MM.1S (cell line): ENCODE data around the gene AHCTF1.
A peak's percentile ranks its signal among the peaks of the same experiment; 100 is the strongest.
"Not testable (repeated sequence)": the region's sequence is repeated elsewhere in the genome, so short reads cannot be mapped to it uniquely, and the experiment has no call there.

Source experiments
- DNase-seq: peaks from one replicate; pipeline ENCODE4 v3.0.0-alpha.2; 2015
- H2AFZ ChIP-seq: fragments of 300-600 bp; sonication (generic); 2 replicates; pipeline ENCODE4 v1.6.0; 2016; ENCODE audit warnings: antibody characterized with exemption, low read length
- H3F3A ChIP-seq: fragments of 300-600 bp; sonication (generic); 2 replicates; pipeline ENCODE4 v1.6.1; 2016; ENCODE audit warnings: mild to moderate bottlenecking, antibody characterized with exemption, low read length, moderate library complexity, mixed read lengths; ENCODE audit not compliant: insufficient read depth
- H3K27ac ChIP-seq: fragments of 300-600 bp; sonication (generic); 2 replicates; pipeline ENCODE4 v1.5.1; 2016; ENCODE audit warnings: mild to moderate bottlenecking, low read length
- H3K27me3 ChIP-seq: fragments of 300-600 bp; sonication (generic); replicated peaks from 2 replicates; pipeline ENCODE4 v1.6.0; 2016; ENCODE audit warnings: low read length; ENCODE audit not compliant: insufficient read depth
- H3K36me3 ChIP-seq: fragments of 300-600 bp; sonication (generic); replicated peaks from 2 replicates; pipeline ENCODE4 v1.6.1; 2016; ENCODE audit warnings: mild to moderate bottlenecking, low read length, mixed read lengths; ENCODE audit not compliant: insufficient read depth
- H3K4me1 ChIP-seq: fragments of 300-600 bp; sonication (generic); 2 replicates; pipeline ENCODE4 v1.6.1; 2016; ENCODE audit warnings: low read length, mixed read lengths
- H3K4me2 ChIP-seq: fragments of 300-600 bp; sonication (generic); 2 replicates; pipeline ENCODE4 v1.6.0; 2016; ENCODE audit warnings: low read depth, low read length
- H3K4me3 ChIP-seq: fragments of 300-600 bp; sonication (generic); 2 replicates; pipeline ENCODE4 v1.5.1; 2016; ENCODE audit warnings: low read length, mixed read lengths
- H3K79me2 ChIP-seq: fragments of 300-600 bp; sonication (generic); 2 replicates; pipeline ENCODE4 v1.6.1; 2016; ENCODE audit warnings: mixed run types, low read length, mixed read lengths
- H3K9ac ChIP-seq: fragments of 300-600 bp; sonication (generic); 2 replicates; pipeline ENCODE4 v1.6.1; 2016; ENCODE audit warnings: low read length, mixed read lengths
- H3K9me2 ChIP-seq: fragments of 300-600 bp; sonication (generic); replicated peaks from 2 replicates; pipeline ENCODE4 v1.6.1; 2016; ENCODE audit warnings: mild to moderate bottlenecking, low read length, mixed read lengths; ENCODE audit not compliant: insufficient read depth
- H3K9me3 ChIP-seq: fragments of 300-600 bp; sonication (generic); replicated peaks from 2 replicates; pipeline ENCODE4 v1.6.1; 2016; ENCODE audit warnings: mild to moderate bottlenecking, low read length, mixed read lengths; ENCODE audit not compliant: insufficient read depth
- H4K20me1 ChIP-seq: fragments of 300-600 bp; sonication (generic); 2 replicates; pipeline ENCODE4 v1.6.1; 2016; ENCODE audit warnings: mild to moderate bottlenecking, low read length, moderate library complexity, mixed read lengths; ENCODE audit not compliant: insufficient read depth
- CTCF ChIP-seq: fragments of 300-600 bp; sonication (generic); IDR thresholded peaks from 2 replicates; pipeline ENCODE4 v1.5.1; 2016; ENCODE audit warnings: antibody characterized with exemption, low read length, mixed read lengths
- EZH2 ChIP-seq: fragments of 300-600 bp; sonication (generic); optimal IDR thresholded peaks from 2 replicates; pipeline ENCODE3; 2017; ENCODE audit warnings: low read depth, mild to moderate bottlenecking, antibody characterized with exemption, low read length, mixed read lengths
- EZH2phosphoT487 ChIP-seq: fragments of 300-600 bp; sonication (generic); IDR thresholded peaks from 2 replicates; pipeline ENCODE4 v1.6.1; 2018; ENCODE audit warnings: antibody characterized with exemption, low read length

The AHCTF1 gene

DNA sequence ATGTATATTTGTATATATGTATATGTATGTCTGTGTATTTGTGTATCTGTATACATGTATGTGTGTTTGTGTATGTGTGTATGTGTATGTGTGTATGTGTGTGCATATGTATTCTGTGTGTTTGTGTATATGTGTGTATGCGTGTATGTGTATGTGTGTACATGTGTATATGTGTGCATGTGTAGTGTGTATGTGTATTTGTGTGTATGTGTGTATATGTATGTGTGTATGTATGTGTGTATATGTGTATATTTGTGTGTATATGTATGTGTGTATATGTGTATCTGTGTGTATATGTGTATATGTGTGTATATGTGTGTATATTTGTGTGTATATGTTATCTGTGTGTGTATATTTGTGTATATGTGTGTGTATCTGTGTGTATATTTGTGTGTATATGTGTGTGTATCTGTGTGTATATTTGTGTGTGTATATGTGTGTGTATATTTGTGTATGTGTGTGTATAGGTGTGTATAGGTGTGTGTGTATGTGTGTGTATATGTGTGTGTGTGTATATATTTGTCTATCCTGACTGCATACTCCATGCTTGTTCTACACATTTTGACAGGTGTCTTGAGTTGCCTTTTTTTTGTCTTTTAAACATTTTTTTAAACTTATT is 106.1 kb downstream of the AHCTF1 start:
- Histone ChIP-seq H3K4me2 (no peak overlapping the region), H3K36me3 (no peaks in the 10 kb centered on the region), H2AFZ (no peak overlapping the region), H3K79me2 (no peaks in the 10 kb centered on the region), H4K20me1 (no peaks in the 10 kb centered on the region), H3K27ac (no peak overlapping the region), H3K27me3 (no peaks in the 10 kb centered on the region), H3K9me3 (no peaks in the 10 kb centered on the region), H3K4me1 (no peaks in the 10 kb centered on the region), H3F3A (no peaks in the 10 kb centered on the region), H3K9me2 (no peaks in the 10 kb centered on the region), H3K4me3 (no peak overlapping the region), H3K9ac (no peak overlapping the region)
- TF ChIP-seq EZH2phosphoT487, result no peak
- no peak for TF ChIP-seq CTCF
- TF ChIP-seq EZH2, result no peak
- DNase-seq, result no peak

DNA sequence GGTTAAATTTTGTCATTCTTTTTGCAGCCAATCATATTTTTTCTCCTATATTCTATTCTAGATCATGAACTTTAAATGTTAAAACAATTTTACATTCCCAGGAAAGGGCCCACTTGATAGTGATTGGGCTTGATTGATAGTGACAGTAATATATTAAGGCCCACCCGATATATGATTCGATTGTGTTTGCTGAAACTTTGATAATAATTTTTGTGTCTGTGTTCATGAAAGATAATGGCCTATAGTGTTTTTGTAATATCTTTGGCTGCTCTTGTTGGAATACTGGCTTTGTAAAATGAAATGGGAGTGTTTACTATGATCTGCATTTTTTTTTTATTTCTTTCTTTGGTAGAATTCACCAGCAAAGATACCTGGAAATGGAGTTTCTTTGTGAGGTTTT is 107.2 kb downstream of the AHCTF1 start:
- H3K36me3 ChIP-seq, result no peaks in the 10 kb centered on the region
- no peaks in the 10 kb centered on the region for H3F3A ChIP-seq
- DNase-seq, result no peak
- H2AFZ ChIP-seq, result no peak overlapping the region
- H3K79me2 ChIP-seq, result no peaks in the 10 kb centered on the region
- H3K27me3 ChIP-seq, result no peaks in the 10 kb centered on the region
- H3K9ac ChIP-seq, result no peak overlapping the region
- TF ChIP-seq CTCF (no peak), EZH2 (no peak), EZH2phosphoT487 (no peak)
- no peak overlapping the region for H3K4me2 ChIP-seq
- H3K9me3 ChIP-seq, result no peaks in the 10 kb centered on the region
- H3K4me3 ChIP-seq, result no peak overlapping the region
- H3K4me1 ChIP-seq, result no peaks in the 10 kb centered on the region
- no peak overlapping the region for H3K27ac ChIP-seq
- H3K9me2 ChIP-seq, result no peaks in the 10 kb centered on the region
- H4K20me1 ChIP-seq, result no peaks in the 10 kb centered on the region

- not testable (repeated sequence) for H3F3A ChIP-seq, H3K36me3 ChIP-seq, H4K20me1 ChIP-seq, H3K4me3 ChIP-seq, DNase-seq, H3K9me3 ChIP-seq, H2AFZ ChIP-seq, H3K4me1 ChIP-seq, H3K27ac ChIP-seq, H3K27me3 ChIP-seq, H3K4me2 ChIP-seq, H3K79me2 ChIP-seq, H3K9me2 ChIP-seq, H3K9ac ChIP-seq
Measured at GRCh38 chr1:246822154-246822553, 109.6 kb downstream of the AHCTF1 start.

DNA sequence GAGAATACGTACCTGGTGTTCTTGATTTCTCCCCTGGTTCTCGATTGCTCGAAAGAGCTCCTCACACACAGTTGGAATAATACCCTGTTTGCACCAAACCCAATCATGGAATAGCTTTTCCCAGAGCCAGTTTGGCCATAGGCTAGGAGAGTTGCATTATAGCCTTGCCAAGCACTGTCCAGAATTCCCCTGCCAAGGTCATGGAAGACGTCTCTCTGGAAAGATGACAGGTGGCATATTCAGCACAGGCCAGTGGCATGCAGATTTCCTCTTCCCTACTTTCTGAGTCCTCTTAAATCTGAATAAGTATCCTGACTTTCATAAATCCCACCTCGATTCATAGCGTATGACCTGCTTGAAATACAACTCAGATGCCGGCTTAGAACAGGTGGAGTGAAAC is 111.1 kb downstream of the AHCTF1 start:
- H3K27me3 ChIP-seq, result no peaks in the 10 kb centered on the region
- H2AFZ ChIP-seq, result no peak overlapping the region
- no peaks in the 10 kb centered on the region for H3K9me2 ChIP-seq
- no peak overlapping the region for H3K9ac ChIP-seq
- H3K79me2 ChIP-seq, result no peaks in the 10 kb centered on the region
- H3F3A ChIP-seq, result no peaks in the 10 kb centered on the region
- H3K36me3 ChIP-seq, result no peaks in the 10 kb centered on the region
- no peak overlapping the region for H3K4me2 ChIP-seq
- no peaks in the 10 kb centered on the region for H3K9me3 ChIP-seq
- TF ChIP-seq CTCF (no peak), EZH2phosphoT487 (no peak), EZH2 (no peak)
- no peaks in the 10 kb centered on the region for H3K4me1 ChIP-seq
- H3K4me3 ChIP-seq, result no peak overlapping the region
- H3K27ac ChIP-seq, result no peak overlapping the region
- DNase-seq, result no peak
- no peaks in the 10 kb centered on the region for H4K20me1 ChIP-seq

- H2AFZ ChIP-seq, H3K27me3 ChIP-seq, H3K27ac ChIP-seq, H3K4me1 ChIP-seq, H3K4me3 ChIP-seq, H3K79me2 ChIP-seq, H4K20me1 ChIP-seq, H3K4me2 ChIP-seq, H3K9me2 ChIP-seq, H3K9ac ChIP-seq, H3K36me3 ChIP-seq, H3F3A ChIP-seq, H3K9me3 ChIP-seq: not testable (repeated sequence)
- DNase-seq, result peak; percentile 67
Measured at GRCh38 chr1:246817778-246818177, 114.0 kb downstream of the AHCTF1 start.
